ENCODE data around the gene IL31. TPM values are rescaled to one million over a fixed set of nuclear protein-coding genes. Genes with fewer than 3 reads are reported as not detected.
A peak's percentile ranks its signal among the peaks of the same experiment; 100 is the strongest.

IL31 gene
- total and polyA plus RNA-seq, 2 donors, result 0.05 to 0.14 TPM

GRCh38 chr12:122128481-122128880 lies 45.5 kb downstream of the IL31 start:
- H3K9me3 ChIP-seq (ENCODE audit: control insufficient read depth in 2 of 2, insufficient read depth in 1 of 2, low read length in 1 of 2), result no peaks in the 10 kb centered on the region
- H3K36me3 ChIP-seq (ENCODE audit: control insufficient read depth in 2 of 2, insufficient read depth in 2 of 2, low read length in 1 of 2), result peaks cover 56 to 62% of the 10 kb centered on the region in 2 donors
- 96% methylated on average over 5 of the region's 5 CpGs for WGBS
- peaks cover 0 to 2% of the 10 kb centered on the region in 2 donors for H3K4me1 ChIP-seq (ENCODE audit: control insufficient read depth in 2 of 2, insufficient read depth in 2 of 2, low read length in 2 of 2)
- no peak overlapping the region for H3K27ac ChIP-seq (ENCODE audit: low read depth in 1 of 2, low read length in 1 of 2)
- no peak for DNase-seq (ENCODE audit: low read depth in 6 of 9, low spot score in 9 of 9)
- no peak overlapping the region for H3K4me3 ChIP-seq (ENCODE audit: low read length in 2 of 2)
- no peaks in the 10 kb centered on the region for H3K27me3 ChIP-seq (ENCODE audit: control insufficient read depth in 2 of 2, insufficient read depth in 1 of 2, low read length in 1 of 2)

GRCh38 chr12:122127839-122128238 lies 46.2 kb downstream of the IL31 start:
- peaks cover 6 to 8% of the 10 kb centered on the region in 2 donors for H3K4me1 ChIP-seq (ENCODE audit: control insufficient read depth in 2 of 2, insufficient read depth in 2 of 2, low read length in 2 of 2)
- DNase-seq (ENCODE audit: low read depth in 6 of 9, low spot score in 9 of 9), result no peak
- whole genome bisulfite sequencing, result 97% methylated on average over 12 of the region's 13 CpGs
- H3K27ac ChIP-seq (ENCODE audit: low read depth in 1 of 2, low read length in 1 of 2), result no peak overlapping the region
- peaks cover 50 to 56% of the 10 kb centered on the region in 2 donors for H3K36me3 ChIP-seq (ENCODE audit: control insufficient read depth in 2 of 2, insufficient read depth in 2 of 2, low read length in 1 of 2)
- no peaks in the 10 kb centered on the region for H3K9me3 ChIP-seq (ENCODE audit: control insufficient read depth in 2 of 2, insufficient read depth in 1 of 2, low read length in 1 of 2)
- H3K4me3 ChIP-seq (ENCODE audit: low read length in 2 of 2), result no peak overlapping the region
- H3K27me3 ChIP-seq (ENCODE audit: control insufficient read depth in 2 of 2, insufficient read depth in 1 of 2, low read length in 1 of 2), result no peaks in the 10 kb centered on the region

GRCh38 chr12:122126713-122127597 lies 47.1 kb downstream of the IL31 start:
- 92% methylated on average over 15 of the region's 15 CpGs for WGBS
- Histone ChIP-seq H3K9me3 (ENCODE audit: control insufficient read depth in 2 of 2, insufficient read depth in 1 of 2, low read length in 1 of 2) (no peaks in the 10 kb centered on the region), H3K27me3 (ENCODE audit: control insufficient read depth in 2 of 2, insufficient read depth in 1 of 2, low read length in 1 of 2) (no peaks in the 10 kb centered on the region), H3K27ac (ENCODE audit: low read depth in 1 of 2, low read length in 1 of 2) (no peak overlapping the region), H3K36me3 (ENCODE audit: control insufficient read depth in 2 of 2, insufficient read depth in 2 of 2, low read length in 1 of 2) (peaks cover 41 to 47% of the 10 kb centered on the region in 2 donors), H3K4me3 (ENCODE audit: low read length in 2 of 2) (no peak overlapping the region), H3K4me1 (ENCODE audit: control insufficient read depth in 2 of 2, insufficient read depth in 2 of 2, low read length in 2 of 2) (peaks cover 6 to 13% of the 10 kb centered on the region in 2 donors)
- no peak for DNase-seq (ENCODE audit: low read depth in 6 of 9, low spot score in 9 of 9)

GRCh38 chr12:122126342-122126635 lies 47.7 kb downstream of the IL31 start:
- peaks cover 6 to 20% of the 10 kb centered on the region in 2 donors for H3K4me1 ChIP-seq (ENCODE audit: control insufficient read depth in 2 of 2, insufficient read depth in 2 of 2, low read length in 2 of 2)
- peaks cover 40 to 42% of the 10 kb centered on the region in 2 donors for H3K36me3 ChIP-seq (ENCODE audit: control insufficient read depth in 2 of 2, insufficient read depth in 2 of 2, low read length in 1 of 2)
- no peak for DNase-seq (ENCODE audit: low read depth in 6 of 9, low spot score in 9 of 9)
- H3K27ac ChIP-seq (ENCODE audit: low read depth in 1 of 2, low read length in 1 of 2), result no peak overlapping the region
- no peak overlapping the region for H3K4me3 ChIP-seq (ENCODE audit: low read length in 2 of 2)
- WGBS, result 82% methylated on average over 7 of the region's 7 CpGs
- H3K27me3 ChIP-seq (ENCODE audit: control insufficient read depth in 2 of 2, insufficient read depth in 1 of 2, low read length in 1 of 2), result no peaks in the 10 kb centered on the region
- H3K9me3 ChIP-seq (ENCODE audit: control insufficient read depth in 2 of 2, insufficient read depth in 1 of 2, low read length in 1 of 2), result no peaks in the 10 kb centered on the region

- no peak overlapping the region for H3K27ac ChIP-seq (ENCODE audit: low read depth in 1 of 2, low read length in 1 of 2)
- peaks cover 6 to 20% of the 10 kb centered on the region in 2 donors for H3K4me1 ChIP-seq (ENCODE audit: control insufficient read depth in 2 of 2, insufficient read depth in 2 of 2, low read length in 2 of 2)
- WGBS, result 85% methylated on average over 13 of the region's 13 CpGs
- peaks cover 37% of the 10 kb centered on the region in 2 donors for H3K36me3 ChIP-seq (ENCODE audit: control insufficient read depth in 2 of 2, insufficient read depth in 2 of 2, low read length in 1 of 2)
- H3K27me3 ChIP-seq (ENCODE audit: control insufficient read depth in 2 of 2, insufficient read depth in 1 of 2, low read length in 1 of 2), result no peaks in the 10 kb centered on the region
- DNase-seq (ENCODE audit: low read depth in 6 of 9, low spot score in 9 of 9), result no peak
- no peaks in the 10 kb centered on the region for H3K9me3 ChIP-seq (ENCODE audit: control insufficient read depth in 2 of 2, insufficient read depth in 1 of 2, low read length in 1 of 2)
- no peak overlapping the region for H3K4me3 ChIP-seq (ENCODE audit: low read length in 2 of 2)
Measured at GRCh38 chr12:122125452-122126341, 48.3 kb downstream of the IL31 start.

- WGBS, result 92% methylated on average over 10 of the region's 14 CpGs
- H3K27me3 ChIP-seq (ENCODE audit: control insufficient read depth in 2 of 2, insufficient read depth in 1 of 2, low read length in 1 of 2), result no peaks in the 10 kb centered on the region
- no peak overlapping the region for H3K27ac ChIP-seq (ENCODE audit: low read depth in 1 of 2, low read length in 1 of 2)
- H3K4me1 ChIP-seq (ENCODE audit: control insufficient read depth in 2 of 2, insufficient read depth in 2 of 2, low read length in 2 of 2), result peaks cover 6 to 20% of the 10 kb centered on the region in 2 donors
- H3K9me3 ChIP-seq (ENCODE audit: control insufficient read depth in 2 of 2, insufficient read depth in 1 of 2, low read length in 1 of 2), result no peaks in the 10 kb centered on the region
- peaks cover 24% of the 10 kb centered on the region in 2 donors for H3K36me3 ChIP-seq (ENCODE audit: control insufficient read depth in 2 of 2, insufficient read depth in 2 of 2, low read length in 1 of 2)
- H3K4me3 ChIP-seq (ENCODE audit: low read length in 2 of 2), result no peak overlapping the region
- DNase-seq (ENCODE audit: low read depth in 6 of 9, low spot score in 9 of 9), result no peak
Measured at GRCh38 chr12:122124370-122124769, 49.7 kb downstream of the IL31 start.

GRCh38 chr12:122123761-122124145 lies 50.3 kb downstream of the IL31 start:
- no peaks in the 10 kb centered on the region for H3K9me3 ChIP-seq (ENCODE audit: control insufficient read depth in 2 of 2, insufficient read depth in 1 of 2, low read length in 1 of 2)
- H3K4me1 ChIP-seq (ENCODE audit: control insufficient read depth in 2 of 2, insufficient read depth in 2 of 2, low read length in 2 of 2), result peaks cover 6 to 20% of the 10 kb centered on the region in 2 donors
- no peak for DNase-seq (ENCODE audit: low read depth in 6 of 9, low spot score in 9 of 9)
- WGBS, result 95% methylated on average over 9 of the region's 9 CpGs
- H3K4me3 ChIP-seq (ENCODE audit: low read length in 2 of 2), result no peak overlapping the region
- no peaks in the 10 kb centered on the region for H3K27me3 ChIP-seq (ENCODE audit: control insufficient read depth in 2 of 2, insufficient read depth in 1 of 2, low read length in 1 of 2)
- no peak overlapping the region for H3K27ac ChIP-seq (ENCODE audit: low read depth in 1 of 2, low read length in 1 of 2)
- H3K36me3 ChIP-seq (ENCODE audit: control insufficient read depth in 2 of 2, insufficient read depth in 2 of 2, low read length in 1 of 2), result peaks cover 18% of the 10 kb centered on the region in 2 donors

- Histone ChIP-seq H3K36me3 (ENCODE audit: control insufficient read depth in 2 of 2, insufficient read depth in 2 of 2, low read length in 1 of 2) (peaks cover 12% of the 10 kb centered on the region in 2 donors), H3K4me3 (ENCODE audit: low read length in 2 of 2) (no peak overlapping the region), H3K27me3 (ENCODE audit: control insufficient read depth in 2 of 2, insufficient read depth in 1 of 2, low read length in 1 of 2) (no peaks in the 10 kb centered on the region), H3K27ac (ENCODE audit: low read depth in 1 of 2, low read length in 1 of 2) (peak overlapping the region in 1 of 2 donors; percentile 11), H3K4me1 (ENCODE audit: control insufficient read depth in 2 of 2, insufficient read depth in 2 of 2, low read length in 2 of 2) (peaks cover 6 to 20% of the 10 kb centered on the region in 2 donors), H3K9me3 (ENCODE audit: control insufficient read depth in 2 of 2, insufficient read depth in 1 of 2, low read length in 1 of 2) (no peaks in the 10 kb centered on the region)
- DNase-seq (ENCODE audit: low read depth in 6 of 9, low spot score in 9 of 9), result peak in 7 of 9 donors; percentile 57 to 88 (median 73)
- 27% methylated on average over 22 of the region's 22 CpGs for WGBS
Measured at GRCh38 chr12:122123051-122123760, 50.8 kb downstream of the IL31 start.

Measured in thymus (tissue), 11 donors.